ENCODE measurements around the gene FAM204A.

The FAM204A gene

DNA sequence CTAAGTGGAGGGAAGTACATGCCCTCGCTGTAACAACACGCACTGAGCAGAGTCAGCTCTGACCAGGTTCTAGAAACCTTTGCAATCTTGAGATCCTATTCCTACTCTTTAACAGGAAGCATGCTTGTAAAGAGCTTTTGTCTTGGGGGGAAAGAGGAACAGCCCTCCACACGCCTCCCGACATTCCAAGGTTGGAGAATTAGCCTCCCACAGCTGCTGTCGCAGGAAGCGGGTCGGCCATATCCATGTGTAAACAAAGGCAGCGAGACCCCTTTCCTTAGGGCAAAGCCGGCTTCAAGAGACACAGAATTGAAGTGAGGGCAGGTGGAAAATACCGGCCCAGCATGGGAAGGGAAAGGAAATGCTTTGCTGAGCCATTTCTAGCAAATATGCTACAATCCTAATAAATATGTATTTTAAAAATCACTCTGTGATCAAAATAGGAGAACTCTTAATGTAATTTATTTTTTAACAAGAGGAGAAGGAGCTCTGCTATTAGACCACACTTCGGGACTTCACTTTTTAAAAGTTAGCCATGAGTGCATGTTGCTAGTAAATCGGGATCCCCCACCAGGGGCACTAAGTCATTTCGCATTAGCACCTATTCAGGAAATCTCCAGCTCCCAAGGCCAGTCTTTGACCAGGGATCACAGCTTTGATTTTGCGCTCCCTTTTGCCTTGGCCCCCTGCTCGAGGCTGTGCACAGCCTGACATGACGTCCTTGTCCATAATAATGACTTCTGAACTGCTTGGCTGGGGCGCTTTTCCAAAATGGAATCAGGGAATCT is 55.9 kb downstream of the FAM204A start:
- DNase-seq = no peak

DNA sequence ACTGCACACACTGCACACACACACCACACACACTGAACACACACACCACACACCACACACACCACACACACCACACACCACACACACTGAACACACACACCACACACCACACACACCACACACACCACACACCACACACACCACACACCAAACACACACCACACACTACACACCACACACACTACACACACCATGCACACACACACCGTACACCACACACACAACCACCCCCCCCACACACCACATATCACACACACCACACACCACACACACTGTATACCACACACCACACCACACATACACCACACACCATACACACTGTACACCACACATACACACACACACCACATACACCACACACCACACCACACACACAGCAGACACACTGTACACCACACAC is 59.5 kb downstream of the FAM204A start:
- no peak for DNase-seq

DNA sequence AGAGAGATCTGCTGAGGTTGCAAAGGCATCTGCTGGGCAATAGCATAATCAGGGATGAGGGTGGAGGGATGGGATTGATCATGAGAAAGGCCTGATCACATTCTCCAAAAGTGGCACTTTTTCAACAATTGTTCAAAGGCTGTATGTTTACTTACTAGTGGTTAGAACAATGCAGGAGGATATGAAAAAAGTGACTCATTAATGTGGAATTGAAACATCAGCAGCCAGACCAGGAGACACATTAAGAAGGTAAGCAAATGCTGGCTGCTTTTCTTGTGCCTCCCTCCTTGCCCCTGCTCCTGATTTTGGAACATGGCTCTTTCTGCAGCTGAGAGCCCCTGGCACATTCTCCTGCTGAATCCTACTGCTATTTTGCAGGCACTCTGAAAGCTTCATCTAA is 63.5 kb downstream of the FAM204A start:
- DNase-seq = no peak

DNA sequence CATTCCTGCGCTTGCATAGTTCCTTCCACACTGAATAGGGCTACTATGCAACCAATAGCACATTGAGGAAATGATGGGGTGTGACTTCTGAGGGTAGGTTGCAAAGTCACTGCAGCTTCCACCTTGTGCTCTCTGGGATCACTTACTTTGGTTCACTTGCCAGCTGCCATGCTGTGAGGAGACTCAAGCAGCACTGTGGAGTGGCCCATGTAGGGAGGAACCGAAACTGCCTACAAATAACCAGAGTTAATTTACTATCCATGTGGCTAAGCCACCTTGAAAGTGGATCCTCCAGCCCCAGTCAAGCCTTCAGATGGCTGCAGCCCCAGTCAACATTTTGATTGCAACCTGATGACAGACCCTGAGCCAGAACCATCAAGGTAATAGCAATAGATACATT is 64.3 kb downstream of the FAM204A start:
- DNase-seq = no peak

DNA sequence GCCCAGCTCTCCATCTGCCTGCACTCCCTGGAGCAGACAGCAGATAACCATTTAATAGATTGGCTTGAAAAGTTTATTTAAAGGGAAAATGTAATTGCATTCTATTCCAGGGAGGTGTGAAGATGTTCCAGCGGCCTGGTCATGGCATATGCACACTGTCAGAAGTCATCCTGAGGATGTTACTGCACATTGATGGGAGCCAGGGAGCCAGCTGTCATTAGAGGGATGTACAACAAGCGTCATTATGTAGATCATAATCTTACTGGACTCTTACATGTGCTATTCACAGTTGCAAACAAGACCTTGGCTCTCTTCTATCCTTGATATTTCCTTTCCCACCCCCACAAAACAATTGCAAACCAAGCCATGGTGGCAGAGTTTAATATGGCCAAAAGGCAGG is 65.4 kb downstream of the FAM204A start:
- no peak for DNase-seq

DNA sequence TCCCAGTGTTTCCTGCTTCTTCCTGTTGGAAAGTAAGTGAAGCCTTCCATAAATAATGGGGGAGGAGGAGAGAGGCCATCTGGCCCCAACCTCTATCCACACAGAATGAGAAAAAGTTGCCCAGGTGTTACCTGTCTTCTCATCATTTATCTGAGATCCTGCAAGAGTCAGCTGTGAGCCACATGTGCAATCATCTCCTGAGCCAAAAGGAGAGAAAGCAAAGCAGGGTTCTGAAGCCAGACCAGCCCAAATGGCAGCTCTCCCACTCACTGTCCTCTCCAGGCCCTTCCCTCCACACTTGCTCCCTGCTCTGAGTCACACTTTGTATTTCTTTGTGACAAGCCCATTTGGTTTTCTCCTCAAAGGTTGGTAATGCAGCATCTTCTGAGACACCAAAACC is 65.9 kb downstream of the FAM204A start:
- no peak for DNase-seq

DNA sequence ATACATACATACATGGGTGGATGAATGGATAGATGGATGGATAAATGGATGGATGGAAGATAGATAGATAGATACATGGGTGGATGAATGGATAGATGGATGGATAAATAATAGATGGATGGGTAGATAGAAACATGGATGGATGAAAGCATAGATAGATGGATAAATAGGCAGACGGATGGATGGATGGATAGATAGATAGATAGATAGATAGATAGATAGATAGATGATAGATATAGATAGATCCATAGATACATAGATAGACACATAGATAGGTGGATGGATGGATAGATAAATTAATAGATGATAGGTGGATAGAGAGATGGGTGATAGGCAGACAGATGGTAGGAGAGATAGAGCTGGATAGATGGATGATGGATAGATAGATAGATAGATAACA is 68.5 kb downstream of the FAM204A start:
- no peak for DNase-seq

DNA sequence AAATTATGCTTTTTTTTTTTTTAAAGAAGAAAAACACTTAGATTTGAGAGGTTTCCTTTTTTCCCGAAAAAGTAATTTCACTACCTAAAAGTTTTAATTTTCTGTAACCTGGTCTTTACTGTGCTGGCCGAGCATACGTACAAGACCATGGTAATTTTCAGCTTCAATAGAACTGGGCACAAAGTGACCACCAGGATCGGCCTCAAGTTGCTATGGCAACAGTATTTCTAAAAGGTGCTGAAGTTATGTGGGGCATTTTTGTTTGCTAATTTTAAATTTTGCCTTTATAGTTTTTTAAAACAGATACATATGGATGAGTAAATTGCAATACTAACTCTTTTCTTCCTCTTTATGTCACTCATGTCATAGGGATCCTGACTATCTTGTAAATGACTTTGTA is 69.4 kb downstream of the FAM204A start:
- DNase-seq = no peak

DNA sequence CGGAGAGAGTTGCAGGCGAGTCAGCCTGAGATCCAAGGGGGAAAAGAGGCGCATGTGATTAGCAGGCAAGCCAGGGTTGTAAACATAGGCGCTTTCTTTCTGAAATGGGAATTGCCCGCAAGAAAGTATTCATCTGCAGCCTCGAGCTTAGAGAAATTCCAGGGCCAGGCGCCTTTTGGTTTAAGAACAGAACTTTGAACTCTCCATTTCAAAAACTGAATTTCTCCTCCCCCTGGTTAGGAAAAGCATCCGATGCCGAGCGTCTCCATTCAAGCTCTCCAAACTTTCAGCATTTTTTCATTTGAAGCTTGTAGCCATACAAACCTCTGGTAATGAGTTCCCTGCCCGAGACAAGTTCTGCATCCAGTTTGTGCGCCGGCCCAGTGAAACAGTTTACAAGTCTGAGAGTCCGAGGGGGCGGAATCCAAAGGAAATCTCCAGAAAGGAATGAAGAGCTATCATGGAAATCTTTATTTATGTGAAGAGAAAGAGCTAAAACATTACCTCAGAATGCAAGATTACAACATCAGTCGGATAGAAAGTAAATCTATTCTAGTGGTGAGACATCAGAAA is 69.9 kb downstream of the FAM204A start:
- DNase-seq = peak; percentile 60

DNA sequence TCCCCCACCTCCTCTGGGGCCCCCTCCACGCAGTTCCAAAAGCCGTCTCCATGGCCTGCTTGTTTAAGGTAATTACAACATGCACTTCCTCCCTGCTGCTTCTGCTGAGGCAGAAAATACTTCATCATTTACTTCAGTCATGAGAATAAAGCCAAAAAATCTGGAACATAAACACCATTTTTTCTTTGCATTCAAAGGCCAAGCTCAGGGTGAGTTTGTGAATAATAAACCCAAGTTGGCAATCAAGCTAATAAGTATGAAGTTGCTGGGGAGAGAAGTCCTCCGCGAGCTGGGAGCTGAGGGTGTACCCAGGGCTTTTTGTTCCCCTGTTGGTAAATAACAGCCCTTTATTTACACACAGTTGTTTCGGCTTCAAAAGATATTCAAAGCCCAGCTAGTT is 70.5 kb downstream of the FAM204A start:
- DNase-seq = peak; percentile 18

DNA sequence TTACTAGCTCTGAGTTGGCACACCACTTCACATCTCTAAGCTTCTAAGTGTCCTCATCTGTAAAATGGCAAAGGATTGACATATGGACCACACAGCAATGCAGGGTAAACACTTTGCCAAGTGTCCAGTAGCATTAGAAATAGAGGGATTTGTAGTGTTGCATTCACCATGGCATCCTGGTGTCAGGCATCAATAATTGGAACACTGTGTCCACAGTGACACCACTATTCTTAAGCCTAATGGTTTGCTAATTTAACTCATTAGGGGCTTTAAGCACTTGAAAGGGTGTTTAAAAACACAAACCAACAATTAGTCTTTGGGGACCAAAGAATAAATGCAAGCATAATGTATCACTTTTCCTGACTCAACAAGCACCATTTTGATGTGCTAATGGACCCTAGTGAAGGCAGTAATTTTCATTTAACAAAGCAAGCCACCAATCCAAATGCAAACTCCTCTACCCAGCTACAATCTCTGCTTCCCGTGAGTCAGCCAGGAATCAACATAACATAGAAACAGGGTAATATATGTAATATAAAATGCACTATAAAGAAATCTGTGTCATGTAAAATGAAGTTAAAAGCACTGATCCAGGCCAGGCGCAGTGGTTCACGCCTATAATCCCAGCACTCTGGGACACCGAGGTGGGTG is 75.9 kb downstream of the FAM204A start:
- no peak for DNase-seq

DNA sequence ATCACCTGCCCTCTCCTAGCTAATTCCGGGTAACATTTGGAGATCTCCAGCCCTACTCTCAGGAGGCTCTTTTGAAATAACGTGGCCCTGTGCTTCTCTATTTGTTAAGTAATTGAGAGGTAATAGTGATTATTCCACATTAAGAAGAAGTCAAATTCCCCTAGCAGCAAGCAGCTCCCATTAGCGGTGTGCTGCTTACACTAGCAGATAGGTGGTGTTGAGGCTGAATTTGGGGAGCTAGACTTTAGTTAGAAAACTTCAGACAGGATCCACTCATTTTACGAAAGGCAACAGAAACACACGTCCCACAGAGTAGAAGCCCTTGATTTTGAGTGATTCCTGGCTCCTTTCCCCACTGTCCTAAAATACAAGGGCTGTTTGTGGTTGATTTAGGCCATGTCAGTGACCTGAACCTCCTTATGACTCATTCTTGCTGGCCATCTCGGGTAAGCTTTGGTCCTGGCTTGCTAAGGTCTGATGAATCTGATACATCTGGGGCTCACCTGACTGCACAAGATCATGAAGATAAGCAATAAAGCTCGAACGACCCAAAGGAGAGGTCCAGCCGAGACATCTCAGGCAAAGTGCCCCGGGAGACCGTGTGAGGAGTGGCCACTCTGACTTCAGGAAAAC is 77.2 kb downstream of the FAM204A start:
- no peak for DNase-seq

DNA sequence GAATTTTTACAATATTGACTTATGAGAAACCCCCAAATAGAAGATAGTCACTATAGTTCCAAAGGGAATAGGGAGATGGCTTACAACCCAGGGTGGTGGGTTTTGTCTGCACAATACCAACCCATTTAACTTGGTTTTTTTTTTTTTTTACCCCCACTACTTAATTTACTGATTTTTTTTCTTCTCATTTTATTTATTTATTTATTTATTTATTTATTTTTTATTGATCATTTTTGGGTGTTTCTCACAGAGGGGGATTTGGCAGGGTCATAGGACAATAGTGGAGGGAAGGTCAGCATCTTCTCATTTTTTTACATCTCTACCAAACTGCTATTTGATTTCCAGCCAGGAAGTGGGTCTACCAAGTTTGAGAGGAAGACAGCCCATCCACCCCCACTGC is 77.9 kb downstream of the FAM204A start:
- DNase-seq = no peak

DNA sequence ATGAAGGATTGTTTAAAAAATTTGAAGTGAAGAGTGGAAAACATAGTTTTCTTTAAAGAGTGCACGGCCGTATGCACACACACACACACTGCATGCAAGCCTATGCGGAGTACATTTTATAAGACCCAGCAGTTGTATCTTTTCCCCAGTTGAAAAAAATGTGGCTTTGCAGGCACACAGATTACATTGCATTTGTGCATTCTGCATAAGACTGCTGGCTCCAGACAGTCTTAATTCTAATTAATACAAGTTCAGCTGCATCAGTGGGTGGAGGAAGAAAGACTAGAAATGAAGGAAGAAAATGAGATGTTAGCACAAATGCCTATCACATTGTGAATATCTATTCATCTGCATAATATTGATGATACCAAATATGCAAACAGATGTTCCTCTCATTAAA is 79.6 kb downstream of the FAM204A start:
- no peak for DNase-seq

DNA sequence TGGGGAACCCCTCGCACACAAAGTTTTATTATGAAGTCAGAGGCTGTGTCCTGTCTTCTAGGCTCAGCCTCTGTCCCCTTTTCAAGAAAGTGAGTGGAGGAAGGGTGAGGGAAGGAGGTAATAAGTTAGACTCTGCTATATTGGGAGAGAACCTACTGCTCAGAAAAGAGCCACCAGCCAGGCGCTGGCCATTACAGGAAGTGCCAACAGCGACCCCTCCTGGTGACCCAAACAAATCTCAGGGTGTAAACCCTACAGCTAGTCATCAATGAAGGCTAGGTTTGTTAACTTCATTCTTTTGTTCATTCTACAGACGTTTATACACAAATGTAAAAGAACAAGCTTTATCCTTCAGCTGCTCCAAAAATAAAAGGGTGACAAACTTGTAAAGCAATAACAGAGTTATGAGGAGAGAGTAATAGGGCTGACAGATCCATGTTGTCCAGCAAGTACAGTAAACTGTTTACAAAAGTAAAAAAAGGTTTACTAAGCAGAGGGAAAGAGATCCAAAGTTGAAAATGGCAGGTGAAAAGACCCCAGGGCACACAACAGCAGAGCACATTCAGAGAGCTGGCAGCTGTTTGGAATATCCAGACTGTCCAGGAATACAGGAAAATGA is 82.7 kb downstream of the FAM204A start:
- no peak for DNase-seq

DNA sequence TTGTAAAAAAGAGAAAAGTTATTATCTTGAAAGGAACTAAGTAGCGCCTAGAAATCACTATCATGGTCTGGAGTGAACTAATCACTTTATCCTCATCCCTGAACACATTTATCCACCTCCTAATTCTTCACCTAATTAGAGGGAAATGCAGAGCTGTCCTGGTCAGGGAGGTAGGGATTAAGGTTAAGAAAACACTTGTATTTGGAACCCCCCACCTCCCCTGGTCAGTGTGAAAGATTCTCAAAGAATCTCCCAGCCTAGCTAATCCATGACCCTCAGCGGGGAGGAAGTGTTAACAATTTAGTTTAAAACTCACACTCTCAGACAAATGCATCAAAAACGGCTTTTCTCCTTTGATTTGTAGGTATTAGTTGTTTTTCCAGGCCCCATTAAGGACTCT is 83.8 kb downstream of the FAM204A start:
- no peak for DNase-seq

DNA sequence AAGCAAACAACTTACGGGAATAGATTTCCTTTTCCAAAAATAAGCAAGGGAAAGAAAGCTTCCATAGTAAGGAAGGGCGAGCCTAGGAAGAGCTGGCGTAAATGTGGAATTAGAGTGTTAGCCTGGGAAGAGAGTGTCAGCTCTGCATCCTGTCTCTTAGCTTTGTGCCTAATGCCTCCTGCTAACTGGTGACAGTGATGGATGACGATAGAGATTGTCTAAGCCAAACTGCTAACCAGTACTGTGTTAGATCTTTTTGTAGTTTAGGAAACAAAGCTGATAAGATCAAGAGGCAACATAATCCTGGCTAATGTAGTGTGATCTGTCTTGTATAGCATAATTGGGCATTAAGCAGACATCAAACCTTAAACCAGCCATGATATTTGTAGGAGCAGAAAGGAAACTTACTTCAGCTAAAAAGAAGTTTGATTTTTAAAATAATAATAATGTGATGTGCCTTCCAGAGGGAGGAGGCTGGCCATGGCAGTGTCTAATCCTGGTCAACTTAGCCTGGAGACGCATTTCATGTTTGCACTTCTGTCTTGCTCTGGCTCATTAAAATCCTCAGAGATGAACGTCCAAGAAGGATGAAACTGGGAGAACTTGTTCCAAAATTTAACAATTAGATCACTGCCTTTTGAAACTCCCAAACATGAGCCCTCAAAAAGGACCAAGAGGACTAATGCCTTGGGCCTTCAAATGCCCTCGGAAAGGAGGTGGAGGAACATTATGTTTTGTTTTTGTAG is 85.1 kb downstream of the FAM204A start:
- no peak for DNase-seq

DNA sequence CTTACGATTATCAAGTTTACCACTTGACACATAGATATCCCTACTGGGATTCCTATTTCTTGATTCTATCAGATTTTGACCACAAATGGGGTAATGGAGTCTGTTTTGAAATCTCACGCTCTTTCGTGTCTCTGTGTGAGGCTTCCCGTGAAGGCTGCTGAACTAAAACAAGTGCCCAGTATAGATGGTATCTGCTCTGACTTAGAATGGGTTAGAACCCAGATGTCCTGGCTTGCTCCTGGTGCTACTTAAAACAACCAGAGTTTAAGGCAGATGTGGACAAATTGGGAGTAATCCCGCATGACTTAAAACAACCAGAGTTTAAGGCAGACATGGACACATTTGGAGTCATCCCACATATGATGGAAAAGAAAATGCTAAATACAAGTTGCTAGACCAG is 85.9 kb downstream of the FAM204A start:
- no peak for DNase-seq

DNA sequence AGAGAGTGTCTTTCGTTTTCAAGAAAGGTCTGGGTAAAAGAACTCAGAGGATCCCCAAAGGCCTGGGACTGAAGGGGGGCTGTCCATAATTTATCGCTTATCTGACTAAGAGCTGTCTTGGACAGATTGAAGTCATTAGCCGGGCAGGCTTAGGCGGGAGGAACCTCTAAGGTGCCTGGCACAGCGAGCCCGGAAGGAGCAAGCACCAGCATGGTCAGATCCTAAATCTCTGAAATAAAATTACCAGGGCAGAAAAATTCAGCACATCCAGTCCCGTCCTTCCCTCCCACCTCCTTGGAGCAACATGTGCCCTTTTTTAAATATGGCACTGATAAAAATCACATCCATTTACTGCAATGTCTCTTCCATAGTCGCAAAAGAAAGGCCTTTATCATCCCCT is 86.8 kb downstream of the FAM204A start:
- no peak for DNase-seq

DNA sequence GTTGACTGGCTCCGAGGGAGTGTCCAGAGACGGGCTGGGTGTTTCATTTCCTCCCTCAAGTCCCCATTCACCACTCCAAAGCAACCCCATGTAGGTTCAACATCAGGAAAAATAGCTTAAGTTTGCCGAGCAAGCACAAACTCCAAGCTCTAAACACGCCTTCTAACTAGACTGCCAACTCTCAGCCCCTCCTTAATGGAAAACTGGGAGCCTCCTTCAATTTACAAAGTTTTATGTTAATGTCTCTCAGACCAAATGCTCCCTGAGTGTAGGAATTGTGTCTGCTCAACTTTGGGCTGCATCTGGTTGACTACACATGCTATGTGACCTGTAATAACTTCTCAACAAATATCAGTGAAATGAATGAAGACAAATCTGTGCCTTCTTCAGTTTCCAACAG is 87.5 kb downstream of the FAM204A start:
- no peak for DNase-seq

DNA sequence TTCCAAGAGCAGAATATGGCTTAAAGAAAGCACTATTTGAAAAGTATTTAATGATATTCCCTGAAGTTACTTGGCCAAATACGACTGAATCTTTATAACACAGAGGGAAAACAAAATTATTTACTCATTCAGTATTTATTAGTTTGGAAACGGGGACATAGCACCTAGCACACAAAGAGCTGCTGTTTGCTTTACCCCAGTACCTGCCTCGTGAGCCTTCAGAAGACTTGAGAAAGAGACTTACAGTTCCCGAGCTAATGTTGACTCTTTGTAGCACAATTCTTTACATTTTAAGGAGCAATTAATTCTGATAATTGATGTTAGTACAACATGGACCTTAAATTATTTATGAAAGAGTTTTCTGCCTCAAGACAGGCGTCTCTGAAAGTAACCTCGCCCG is 88.7 kb downstream of the FAM204A start:
- DNase-seq = no peak

DNA sequence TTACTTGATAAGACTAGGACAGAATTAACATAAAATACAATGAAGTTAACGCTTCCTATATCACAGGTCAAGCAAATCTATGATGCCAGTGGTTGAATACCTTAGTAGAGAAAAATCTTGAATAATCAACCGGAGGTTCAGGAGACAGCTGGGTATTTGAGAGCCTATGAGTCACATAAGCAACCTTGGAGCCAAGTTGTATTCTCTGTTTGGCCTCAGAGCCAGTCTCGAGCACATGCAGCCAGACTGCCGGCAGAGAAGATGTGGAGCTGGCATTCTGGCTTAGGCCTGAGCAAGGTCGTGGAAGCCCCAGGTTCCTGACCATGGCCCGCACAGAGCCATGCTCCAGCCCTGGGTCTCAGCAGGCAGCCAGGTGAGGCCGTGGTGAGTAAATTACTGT is 90.3 kb downstream of the FAM204A start:
- no peak for DNase-seq

Data from right kidney (tissue), 1 donor.